HCEC 1CT (cell line): Measurements from ENCODE around the gene DLAT.
"Not testable (repeated sequence)": the region's sequence is repeated elsewhere in the genome, so short reads cannot be mapped to it uniquely, and the experiment has no call there.

Source experiments
- DNase-seq: peaks from one replicate; pipeline ENCODE4 v3.0.0-alpha.2; 2017

The DLAT gene

GRCh38 chr11:112050721-112051120 lies 25.5 kb downstream of the DLAT start:
- DNase-seq = no peak

- DNase-seq = no peak
These were observed 26.6 kb downstream of the DLAT start for GRCh38 chr11:112051768-112052167.

DNA sequence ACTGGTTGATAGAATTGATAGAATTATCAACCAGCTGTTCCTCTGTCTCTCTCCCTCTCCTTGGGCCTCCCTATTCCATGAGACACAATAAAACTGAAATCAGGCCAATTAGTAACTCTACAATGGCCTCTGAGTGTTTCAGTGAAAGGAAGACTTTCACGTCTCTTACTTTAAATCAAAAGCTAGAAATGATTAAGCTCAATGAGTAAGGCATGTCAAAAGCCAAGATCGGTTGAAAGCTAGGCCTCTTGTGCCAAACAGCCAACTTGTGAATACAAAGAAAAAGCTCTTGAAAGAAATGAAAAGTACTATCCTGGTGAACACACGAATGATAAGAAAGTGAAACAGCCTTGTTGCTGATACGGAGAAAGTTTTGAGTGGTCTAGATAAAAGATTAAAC lies 32.0 kb downstream of the DLAT start:
- no peak for DNase-seq

- no peak for DNase-seq
These were observed 32.9 kb downstream of the DLAT start for GRCh38 chr11:112058103-112058502.

DNA sequence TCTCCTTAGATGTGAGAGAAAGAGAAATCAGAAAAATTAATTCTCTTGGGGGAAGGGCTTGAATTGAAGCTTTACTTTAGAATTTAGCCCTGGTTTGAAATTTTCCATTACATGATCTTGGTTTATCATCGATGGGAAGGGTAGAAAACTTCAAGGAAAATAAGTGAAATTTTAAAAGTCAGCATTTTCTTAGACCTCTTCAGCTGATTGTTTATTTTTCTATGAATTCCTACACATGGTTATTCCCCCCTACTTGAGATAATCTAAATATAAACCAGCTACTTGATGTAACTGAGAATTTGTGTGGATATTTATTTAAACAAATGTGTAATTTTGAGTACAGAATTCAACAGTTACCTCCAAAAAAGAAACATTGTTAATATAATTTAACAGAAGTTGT lies 37.7 kb downstream of the DLAT start:
- DNase-seq = no peak

DNA sequence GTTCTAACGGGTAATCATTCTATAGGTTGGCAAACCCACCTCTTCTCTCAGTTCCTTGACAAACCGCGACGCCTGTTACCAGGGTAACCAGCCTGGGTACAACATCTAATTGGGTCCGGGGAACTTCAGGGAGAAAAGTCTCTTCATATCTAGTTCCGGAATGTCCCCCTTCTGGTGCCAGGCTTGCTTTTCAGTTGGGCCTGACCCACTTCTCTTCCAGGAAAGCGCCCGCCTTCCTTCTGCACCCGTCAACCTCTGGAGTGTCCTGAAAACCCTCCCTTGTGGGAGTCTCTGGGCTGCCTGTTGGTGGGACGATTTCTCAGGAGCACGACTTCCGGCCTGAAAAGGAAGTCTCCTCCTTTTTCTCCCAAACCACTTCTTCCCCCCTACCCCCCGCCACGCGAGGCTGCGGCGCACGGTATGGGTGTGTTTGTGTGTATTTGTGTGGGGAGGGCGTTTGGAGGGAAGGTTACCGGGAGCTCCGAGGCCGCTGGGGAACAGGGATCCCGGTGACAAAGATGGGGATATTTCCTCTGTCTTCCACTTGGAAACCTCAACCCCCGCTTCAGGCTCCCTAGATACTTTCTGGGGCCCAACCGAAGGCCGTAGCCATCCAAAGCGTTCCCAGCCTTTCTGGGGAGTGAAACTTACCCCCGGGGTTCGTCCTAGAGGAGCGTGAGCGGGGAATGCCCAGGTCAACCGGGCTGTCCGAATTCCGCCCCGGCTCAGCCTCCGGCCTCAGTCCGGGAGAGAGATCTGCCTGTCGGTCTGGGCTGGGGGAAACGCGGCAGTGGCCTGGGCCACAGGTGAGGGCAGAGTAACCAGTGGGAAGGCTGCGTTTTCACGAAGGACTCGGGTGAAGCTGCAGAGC lies 49.0 kb downstream of the DLAT start, which contains the start of the genes NKAPD1 and PIH1D2:
Gene NKAPD1, plus strand, starts transcription at position 359 of the 871 bp plus-strand sequence. CDS start 1,276 bp downstream, outside the sequence.
Gene PIH1D2, minus strand, starts transcription at position 77 of the 871 bp plus-strand sequence. CDS start 843 bp downstream, outside the sequence.
- peak; percentile 82 for DNase-seq

GRCh38 chr11:112082729-112083128 lies 57.5 kb downstream of the DLAT start:
- peak; percentile 90 for DNase-seq

DNA sequence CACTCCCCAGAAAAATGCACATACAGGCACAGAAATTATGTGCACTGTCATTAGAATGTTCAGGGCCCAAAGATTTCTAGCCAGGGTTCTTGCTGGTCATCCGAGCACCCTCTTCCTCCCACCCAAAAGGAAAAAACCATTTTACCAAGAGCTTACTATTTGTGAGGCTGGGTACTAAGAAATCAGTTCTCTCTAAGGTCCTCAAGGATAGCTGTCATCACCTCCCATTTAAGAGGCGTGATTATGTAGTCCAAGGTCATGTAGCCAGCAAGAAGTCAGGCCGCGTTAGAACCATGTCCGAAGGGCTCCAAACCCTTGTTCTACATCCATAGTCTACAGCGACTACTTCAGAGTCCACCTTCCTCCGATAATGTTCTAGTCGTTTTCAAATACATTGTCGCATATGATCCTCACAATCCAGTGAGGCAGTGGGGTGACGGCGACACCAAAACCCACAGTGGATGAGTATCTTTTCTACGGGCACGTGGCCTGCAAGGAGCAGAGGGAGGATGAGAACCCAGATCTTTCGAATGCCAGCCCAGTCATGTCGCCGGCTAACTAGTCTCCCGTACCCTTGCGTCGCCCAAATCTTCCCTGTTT lies 60.7 kb downstream of the DLAT start:
- peak; percentile 28 for DNase-seq

DNA sequence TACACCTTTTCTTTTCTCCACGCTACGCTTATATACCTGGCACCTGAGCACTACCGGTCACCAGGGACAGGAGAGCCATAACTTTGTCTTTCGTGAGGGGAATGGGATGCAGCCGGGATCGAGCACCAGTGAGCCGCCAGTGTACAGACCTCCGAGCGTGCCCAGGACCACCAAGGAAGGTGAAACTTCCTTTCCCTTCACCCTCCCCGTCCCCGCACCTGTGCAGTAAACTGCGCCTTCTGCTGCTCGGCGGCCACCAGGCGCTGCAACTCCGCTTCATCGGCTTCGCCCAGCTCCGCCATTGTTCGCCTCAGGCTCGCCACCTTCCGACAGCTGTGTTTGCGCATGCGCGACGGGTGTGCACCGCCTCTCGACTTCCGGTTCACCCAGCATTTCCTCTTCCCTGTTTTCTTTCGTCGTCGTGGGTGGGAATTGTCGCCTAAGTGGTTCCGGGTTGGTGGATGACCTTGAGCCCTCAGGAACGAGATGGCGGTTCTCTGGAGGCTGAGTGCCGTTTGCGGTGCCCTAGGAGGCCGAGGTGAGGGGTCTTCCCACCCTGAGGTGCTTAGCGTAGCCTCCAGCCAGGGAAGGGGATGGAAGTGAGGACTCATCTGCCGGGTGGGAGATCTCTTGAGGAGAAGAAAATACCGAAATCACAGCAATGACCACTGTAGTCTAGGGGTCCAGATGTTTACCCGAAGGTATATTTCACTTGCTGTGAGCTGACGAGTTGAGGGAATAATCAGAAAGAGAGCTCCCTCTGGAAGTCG lies 61.4 kb downstream of the DLAT start, which contains the start of the genes SDHD and TIMM8B:
Gene SDHD, plus strand, starts transcription at position 452 of the 770 bp plus-strand sequence. Its CDS starts 35 bp downstream, at position 487.
Gene TIMM8B, minus strand, starts transcription at position 335 of the 770 bp plus-strand sequence. Its CDS starts 33 bp downstream, at position 302.
- peak; percentile 98 for DNase-seq

DNA sequence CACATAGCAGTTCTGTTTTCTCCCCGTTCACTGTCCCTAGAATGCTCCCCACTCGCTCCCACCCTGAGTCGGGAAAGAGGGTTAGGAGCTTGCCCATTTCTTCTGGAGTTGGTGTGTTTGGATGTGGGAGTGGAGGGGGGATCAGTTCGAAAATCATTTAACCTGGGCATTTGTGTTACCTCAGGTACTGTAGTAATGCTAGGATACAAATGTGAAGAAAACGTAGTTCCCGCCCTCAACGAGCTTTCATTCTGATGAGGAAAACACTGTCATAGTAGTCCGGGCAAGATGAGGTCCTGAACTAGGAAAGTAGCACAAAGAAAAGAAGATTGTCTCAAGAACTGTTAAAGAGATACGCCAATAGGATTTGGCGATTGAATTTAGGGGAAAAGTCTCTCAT lies 62.0 kb downstream of the DLAT start:
- no peak for DNase-seq

DNA sequence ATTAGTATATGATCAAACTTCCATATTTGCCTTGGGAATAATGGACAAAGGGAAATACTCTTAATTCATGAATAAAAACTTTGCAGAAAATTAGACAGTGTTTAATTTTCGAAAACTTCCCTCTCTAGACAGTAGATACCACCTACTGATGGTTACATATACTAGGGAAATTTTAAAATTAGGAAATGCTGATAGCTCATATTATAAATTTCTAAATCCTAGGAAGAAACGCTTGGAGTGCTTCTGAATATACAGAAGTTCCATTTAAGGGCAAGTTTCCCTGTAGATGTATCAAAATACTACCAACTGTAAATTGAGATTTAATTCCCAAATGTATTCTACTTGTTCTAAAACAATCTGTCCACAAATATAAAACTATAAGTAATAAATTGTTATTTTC lies 70.1 kb downstream of the DLAT start:
- not testable (repeated sequence) for DNase-seq

GRCh38 chr11:112096194-112096593 lies 71.0 kb downstream of the DLAT start:
- DNase-seq = no peak

- DNase-seq = no peak
These were observed 72.7 kb downstream of the DLAT start for GRCh38 chr11:112097734-112098528.

- no peak for DNase-seq
These were observed 75.3 kb downstream of the DLAT start for GRCh38 chr11:112100462-112100861.

DNA sequence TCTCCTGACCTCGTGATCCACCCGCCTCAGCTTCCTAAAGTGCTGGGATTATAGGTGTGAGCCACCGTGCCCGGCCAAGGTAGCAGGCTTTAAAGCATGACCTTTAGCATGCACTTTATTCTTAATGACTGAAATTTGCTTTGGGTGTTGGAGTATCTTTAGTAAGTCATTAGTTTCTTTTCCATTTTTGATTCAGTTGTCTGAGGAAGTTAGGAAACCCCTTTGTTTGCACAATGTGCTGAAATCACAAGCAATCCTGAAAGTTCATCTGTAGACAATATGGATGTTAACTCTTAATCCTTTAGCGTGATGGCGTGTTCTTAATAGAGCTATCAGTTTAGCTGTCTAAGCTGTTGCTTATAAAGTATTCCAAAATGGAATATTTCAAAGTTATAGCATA lies 78.2 kb downstream of the DLAT start:
- no peak for DNase-seq

GRCh38 chr11:112106070-112106469 lies 80.9 kb downstream of the DLAT start:
- DNase-seq = no peak
